GM18519 (cell line): ENCODE results near the gene SDR39U1.

ENCODE experiments used
- ATAC-seq: cut with Tn5 transposase; IDR thresholded peaks from one replicate; pipeline ENCODE4 v1.9.1; 2021; ENCODE audit warnings: mild to moderate bottlenecking, moderate library complexity; ENCODE audit not compliant: unreplicated experiment, low FRiP score

SDR39U1 gene

GRCh38 chr14:24392325-24393091 lies 50.1 kb downstream of the SDR39U1 start:
- no peak for ATAC-seq

GRCh38 chr14:24390701-24391468 lies 51.7 kb downstream of the SDR39U1 start:
- no peak for ATAC-seq
